Measurements from ENCODE around the gene PDE7B.

DNA sequence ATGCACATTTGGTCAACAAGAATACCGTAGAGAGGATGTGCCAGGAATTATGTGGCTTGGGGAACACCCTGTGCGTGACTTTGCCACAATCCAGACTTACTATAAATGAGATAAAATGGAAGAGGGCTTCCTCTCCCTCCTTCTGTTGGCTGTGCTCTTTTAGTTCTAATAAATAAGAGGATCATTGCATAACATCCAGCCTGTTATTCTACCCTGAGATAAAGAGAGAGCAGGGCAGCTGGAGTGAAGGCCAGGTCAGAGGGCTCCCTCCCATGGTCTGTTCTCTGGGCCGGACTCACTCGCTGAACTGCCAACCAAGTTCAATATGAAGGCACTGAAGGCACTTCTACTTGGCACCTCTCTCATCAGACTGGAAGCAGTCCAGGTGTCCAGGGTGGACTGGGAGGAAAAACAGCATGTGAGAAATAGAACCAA is 306.9 kb downstream of the PDE7B start:
- TF ChIP-seq POLR2AphosphoS5 (IDR thresholded peaks at IDR 0.05) (no peak), CTCF (IDR thresholded peaks at IDR 0.05) (no peak), POLR2A (IDR thresholded peaks at IDR 0.05; ENCODE audit: low read depth) (no peak), EP300 (IDR thresholded peaks at IDR 0.05) (no peak)
